LoVo (cell line): ENCODE data around the gene FAM185A.
"Not testable (repeated sequence)": the region's sequence is repeated elsewhere in the genome, so short reads cannot be mapped to it uniquely, and the experiment has no call there.

Experiments used
- DNase-seq: peaks from one replicate; pipeline ENCODE4 v3.0.0-alpha.2; 2016; ENCODE audit warnings: low spot score

The FAM185A gene

DNA sequence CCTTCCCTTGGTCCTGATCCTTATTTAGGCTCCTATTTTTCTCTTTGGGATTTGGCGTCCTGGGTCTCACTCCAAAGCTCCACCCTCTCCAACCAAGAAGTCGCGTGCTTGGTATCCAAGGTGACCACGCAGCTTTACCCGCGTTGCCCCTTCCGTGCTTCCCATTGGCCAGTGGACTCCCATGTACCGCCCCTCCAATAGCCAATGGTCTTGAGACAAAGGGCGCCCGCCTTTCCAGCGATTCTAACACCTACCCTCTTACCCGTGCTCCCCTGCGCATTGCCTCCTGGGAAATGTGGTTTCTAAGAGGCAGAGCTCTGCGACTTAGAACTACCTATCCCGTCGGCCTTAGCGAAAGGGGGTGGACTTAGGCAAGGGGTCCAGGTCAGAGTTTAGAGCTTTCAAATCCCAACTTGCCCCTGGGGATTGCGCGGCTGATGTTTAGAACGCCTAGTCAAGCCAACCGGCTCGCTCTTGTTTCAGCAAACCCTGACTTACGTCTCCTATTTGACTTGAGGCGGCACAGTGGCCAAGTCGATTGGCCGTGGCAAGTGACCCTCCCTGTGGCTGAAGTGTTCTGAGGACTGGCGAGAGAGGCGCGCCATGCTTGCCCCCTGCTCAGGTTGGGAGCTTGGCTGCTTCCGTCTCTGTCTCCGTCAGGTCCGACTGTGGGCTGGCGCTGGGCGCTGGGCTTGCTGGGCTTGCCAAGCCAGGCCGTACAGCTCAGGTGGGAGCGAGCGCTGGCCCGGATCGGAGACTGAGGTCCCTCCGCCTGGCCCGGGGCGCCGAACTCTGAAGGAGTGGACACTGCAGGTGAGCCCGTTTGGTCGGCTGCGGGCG lies at the start of gene FAM185A:
Gene FAM185A (plus strand): TSS at position 395 of the 840 bp plus-strand sequence. CDS start 209 bp downstream, at position 604.
- peak; percentile 100 for DNase-seq

- DNase-seq = not testable (repeated sequence)
Measured at GRCh38 chr7:102713011-102713690, 35.6 kb upstream of the FAM185A start.

GRCh38 chr7:102713691-102714080 lies 35.1 kb upstream of the FAM185A start:
- not testable (repeated sequence) for DNase-seq

DNA sequence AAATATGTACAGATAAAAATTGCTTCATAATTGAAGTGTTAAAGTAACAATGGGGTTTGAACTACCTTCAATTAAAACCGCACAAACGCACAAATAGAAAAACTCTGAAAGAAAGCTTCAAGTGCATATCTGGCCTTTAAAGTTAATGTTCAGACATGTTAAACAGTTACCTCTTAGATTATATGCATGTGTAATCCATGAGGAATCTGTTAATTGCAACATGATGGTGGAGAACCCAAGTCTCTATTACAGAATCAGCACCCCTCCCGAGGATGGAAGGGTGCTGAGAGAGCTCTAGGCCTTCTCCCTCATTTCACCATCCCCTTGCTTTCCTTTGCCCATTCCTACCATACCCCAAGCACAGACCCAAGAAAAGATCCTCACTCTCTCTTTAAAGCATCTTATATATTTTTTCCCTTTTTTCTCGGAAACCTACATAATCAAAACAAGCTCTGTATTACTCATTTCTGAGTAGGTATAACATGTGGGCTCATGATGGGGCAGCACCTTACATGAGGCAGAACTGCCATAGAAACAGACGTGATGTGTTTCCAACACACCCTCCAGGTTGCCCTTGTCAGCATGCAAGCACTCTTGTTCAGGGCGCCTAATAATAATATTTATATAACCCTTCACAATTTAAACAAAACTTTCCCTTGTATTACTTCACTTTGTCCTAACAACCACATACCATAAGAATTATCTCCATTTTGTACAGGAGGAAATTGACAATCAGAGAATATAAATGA lies 33.9 kb upstream of the FAM185A start:
- not testable (repeated sequence) for DNase-seq

DNA sequence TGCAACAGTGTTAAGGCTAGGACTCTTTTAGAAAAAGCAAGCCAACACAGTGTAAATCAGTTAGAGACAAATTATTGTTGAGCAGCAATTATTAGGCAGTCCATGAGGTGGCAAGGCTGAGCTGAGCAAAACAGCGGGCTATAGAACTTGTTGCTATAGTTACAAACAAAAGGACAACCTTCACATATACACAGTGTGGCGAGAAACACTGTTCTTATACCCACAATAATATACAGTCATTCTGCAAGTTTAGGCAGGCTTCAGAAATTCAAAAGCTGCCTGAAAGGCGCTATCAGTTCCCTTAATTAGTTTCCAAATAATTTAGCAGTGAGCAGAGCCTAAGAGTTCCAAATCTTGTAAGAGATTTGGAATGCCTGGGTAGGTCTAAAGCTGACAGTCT lies 33.1 kb upstream of the FAM185A start:
- not testable (repeated sequence) for DNase-seq

DNA sequence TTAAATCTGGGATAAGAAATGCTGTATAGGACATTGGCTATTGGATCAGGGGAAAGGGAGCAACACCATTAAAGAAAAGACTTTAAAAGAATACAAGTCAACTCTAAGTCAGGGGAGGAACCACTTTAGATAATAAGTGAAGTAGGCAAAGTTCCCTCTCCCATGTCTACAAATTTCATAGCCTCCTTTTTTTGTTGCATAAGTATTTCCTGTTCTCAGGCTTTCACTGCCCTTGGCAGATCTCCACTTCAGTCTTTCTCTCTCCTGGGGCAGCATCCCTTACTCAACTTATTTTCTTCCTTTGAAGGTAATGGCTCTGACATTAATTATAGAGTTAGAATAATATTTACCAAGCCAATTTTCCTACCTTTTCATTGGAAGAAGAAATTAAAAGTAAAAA lies 30.3 kb upstream of the FAM185A start:
- DNase-seq = not testable (repeated sequence)

- not testable (repeated sequence) for DNase-seq
Measured at GRCh38 chr7:102726170-102726569, 22.6 kb upstream of the FAM185A start.

DNA sequence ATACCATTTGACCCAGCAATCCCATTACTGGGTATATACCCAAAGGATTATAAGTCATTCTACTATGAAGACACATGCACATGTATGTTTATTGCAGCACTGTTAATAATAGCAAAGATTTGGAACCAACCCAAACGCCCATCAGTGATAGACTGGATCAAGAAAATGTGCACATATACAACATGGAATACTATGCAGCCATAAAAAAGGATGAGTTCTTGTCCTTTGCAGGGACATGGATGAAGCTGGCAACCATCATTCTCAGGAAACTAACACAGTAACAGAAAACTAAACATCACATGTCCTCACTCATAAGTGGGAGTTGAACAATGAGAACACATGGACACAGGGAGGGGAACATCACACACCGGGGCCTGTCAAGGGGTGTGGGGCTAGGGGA lies 19.1 kb upstream of the FAM185A start:
- DNase-seq = not testable (repeated sequence)

DNA sequence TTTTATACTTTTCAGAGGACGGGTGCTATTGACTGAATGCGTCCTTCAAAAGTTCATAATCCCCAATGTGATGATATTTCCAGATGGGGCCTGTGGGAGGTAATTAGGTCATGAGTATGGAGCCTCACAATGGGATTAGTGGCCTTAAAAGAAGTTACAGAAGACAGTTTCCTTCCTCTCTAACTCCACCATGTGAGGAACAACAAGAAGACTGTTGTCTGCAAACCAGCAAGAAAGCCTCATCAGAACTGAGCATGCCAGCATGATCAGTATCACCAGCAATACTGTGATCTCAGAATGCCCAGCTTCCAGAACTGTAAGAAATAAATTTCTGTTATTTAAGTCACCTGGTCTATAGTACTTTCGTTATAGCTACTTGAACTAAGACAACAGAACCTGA lies 18.4 kb upstream of the FAM185A start:
- DNase-seq = not testable (repeated sequence)

- not testable (repeated sequence) for DNase-seq
Measured at GRCh38 chr7:102742002-102742771, 6.6 kb upstream of the FAM185A start.

DNA sequence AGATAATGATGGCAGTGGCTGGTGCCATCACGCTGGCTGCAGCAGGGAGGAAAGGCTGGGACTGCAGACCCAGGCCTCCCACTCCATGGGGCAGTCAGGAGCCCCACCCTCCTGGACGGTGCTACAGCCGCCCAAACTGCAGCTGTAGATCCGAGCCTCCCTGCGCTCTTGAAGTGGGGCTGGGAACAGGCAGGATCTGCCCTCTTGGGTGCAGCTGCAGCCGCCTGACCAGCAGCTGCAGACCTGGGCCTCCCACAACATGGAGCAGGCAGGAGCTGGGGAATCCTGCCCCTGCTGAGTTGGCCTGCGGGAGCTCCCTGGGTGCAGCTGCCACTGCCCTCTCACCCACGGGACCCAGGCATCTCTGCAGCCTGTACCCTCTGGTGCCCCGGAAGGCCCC lies 4.9 kb upstream of the FAM185A start:
- DNase-seq = not testable (repeated sequence)

- DNase-seq = peak; percentile 26
Measured at GRCh38 chr7:102745494-102746288, 3.1 kb upstream of the FAM185A start.

- DNase-seq = not testable (repeated sequence)
Measured at GRCh38 chr7:102749445-102749786, 617 bp downstream of the FAM185A start.

- peak; percentile 13 for DNase-seq
Measured at GRCh38 chr7:102758227-102758626, 9.4 kb downstream of the FAM185A start.

- not testable (repeated sequence) for DNase-seq
Measured at GRCh38 chr7:102759934-102760333, 11.1 kb downstream of the FAM185A start.

- not testable (repeated sequence) for DNase-seq
Measured at GRCh38 chr7:102761234-102761633, 12.4 kb downstream of the FAM185A start.

DNA sequence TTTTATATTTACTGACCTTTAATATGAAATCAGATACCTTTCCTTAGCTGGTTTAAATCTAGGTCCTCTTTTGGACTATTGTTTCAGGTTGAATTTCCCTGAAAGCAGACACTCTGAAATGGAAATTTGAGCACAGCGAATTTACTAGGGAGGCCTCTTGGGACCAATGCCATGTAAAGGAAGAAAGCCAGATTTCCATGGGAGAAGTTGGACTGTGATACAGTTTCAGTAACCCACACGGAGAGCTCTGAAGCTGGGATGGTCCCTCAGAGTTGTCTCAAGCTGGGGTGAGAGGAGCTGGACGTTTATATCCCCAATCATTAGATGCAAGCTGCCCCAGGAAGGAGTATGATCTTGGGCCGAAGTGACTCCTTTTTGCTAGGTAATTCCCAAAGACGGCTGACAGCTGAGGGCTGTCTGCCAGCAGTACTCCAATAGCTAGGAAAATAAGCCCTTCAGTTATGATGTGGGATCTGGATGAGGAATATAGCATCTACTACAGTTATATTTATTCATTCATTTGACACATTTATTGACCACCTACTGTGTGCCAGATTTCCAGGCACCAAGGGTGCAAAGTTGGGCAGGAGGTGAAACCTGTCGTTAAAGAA lies 14.6 kb downstream of the FAM185A start:
- DNase-seq = not testable (repeated sequence)

DNA sequence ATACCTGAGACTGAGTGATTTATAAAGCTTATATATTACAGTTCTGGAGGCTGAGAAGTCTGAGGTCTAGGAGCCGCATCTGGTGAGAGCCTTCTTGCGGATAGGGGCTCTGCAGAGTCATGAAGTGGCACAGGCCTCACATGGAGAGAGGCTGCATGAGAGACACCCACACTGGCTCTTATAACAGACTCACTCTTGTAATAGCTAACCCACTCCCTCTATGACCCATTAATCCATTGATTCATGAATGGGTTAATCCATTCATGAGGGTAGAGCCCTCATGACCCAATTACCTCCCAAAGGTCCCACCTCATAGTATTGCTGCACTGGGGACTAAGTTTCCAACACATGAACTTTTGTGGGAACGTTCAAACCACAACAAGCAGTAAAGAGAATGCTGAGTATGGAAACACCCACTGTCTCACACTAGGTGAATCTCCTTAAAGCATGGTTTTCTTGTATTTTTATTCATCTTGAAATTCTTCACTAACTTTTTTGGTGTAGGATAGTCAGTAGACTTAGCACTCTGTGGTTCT lies 20.9 kb downstream of the FAM185A start:
- not testable (repeated sequence) for DNase-seq

GRCh38 chr7:102770467-102770866 lies 21.7 kb downstream of the FAM185A start:
- not testable (repeated sequence) for DNase-seq

DNA sequence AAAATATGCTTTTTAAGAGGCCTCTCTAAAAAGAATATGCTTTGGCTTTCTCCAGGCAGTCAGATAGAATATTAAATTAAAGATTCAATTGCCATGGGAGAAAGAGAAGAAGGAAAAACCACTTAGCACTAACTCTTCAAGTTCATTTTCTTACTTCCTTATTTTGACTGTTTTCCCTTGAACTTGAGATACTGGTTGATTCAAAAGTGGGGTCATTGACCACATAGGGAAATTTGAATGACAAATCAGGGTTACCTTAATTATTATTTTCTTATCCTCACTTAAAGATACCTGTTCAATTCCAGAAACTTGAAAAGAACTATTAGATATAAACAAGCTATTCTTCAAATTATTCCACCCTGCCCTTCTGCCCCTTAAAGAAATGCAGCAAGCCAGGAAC lies 27.4 kb downstream of the FAM185A start:
- DNase-seq = not testable (repeated sequence)
